Suprapubic skin (tissue), 3 donors: ENCODE measurements around the gene BRPF1.

Experiments used
- EP300 ChIP-seq: sonication (generic); formaldehyde crosslinking; IDR thresholded peaks from one replicate; pipeline ENCODE4 v1.6.1; 2017; ENCODE audit warnings: antibody characterized with exemption
- TF ChIP-seq, protein P1 (sequence below), 2 donors: fragments of 200-600 bp in 1 of 2; fragments of 450-650 bp in 1 of 2; sonication (generic) in 1 of 2; IDR thresholded peaks; one replicate each; pipeline ENCODE4 v1.5.1; 2016 to 2019; ENCODE audit warnings: antibody characterized with exemption in 2 of 2, mild to moderate bottlenecking in 1 of 2, moderate library complexity in 1 of 2

GRCh38 chr3:9767418-9767817 is 35.9 kb downstream of the BRPF1 start:
- TF ChIP-seq EP300 = no peak
- TF ChIP-seq, protein P1, sequence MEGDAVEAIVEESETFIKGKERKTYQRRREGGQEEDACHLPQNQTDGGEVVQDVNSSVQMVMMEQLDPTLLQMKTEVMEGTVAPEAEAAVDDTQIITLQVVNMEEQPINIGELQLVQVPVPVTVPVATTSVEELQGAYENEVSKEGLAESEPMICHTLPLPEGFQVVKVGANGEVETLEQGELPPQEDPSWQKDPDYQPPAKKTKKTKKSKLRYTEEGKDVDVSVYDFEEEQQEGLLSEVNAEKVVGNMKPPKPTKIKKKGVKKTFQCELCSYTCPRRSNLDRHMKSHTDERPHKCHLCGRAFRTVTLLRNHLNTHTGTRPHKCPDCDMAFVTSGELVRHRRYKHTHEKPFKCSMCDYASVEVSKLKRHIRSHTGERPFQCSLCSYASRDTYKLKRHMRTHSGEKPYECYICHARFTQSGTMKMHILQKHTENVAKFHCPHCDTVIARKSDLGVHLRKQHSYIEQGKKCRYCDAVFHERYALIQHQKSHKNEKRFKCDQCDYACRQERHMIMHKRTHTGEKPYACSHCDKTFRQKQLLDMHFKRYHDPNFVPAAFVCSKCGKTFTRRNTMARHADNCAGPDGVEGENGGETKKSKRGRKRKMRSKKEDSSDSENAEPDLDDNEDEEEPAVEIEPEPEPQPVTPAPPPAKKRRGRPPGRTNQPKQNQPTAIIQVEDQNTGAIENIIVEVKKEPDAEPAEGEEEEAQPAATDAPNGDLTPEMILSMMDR (IDR thresholded peaks at IDR 0.05) = no peak
